ENCODE measurements around the gene LRTM2.

LRTM2 gene

GRCh38 chr12:1794440-1795090 is 25.8 kb upstream of the LRTM2 start:
- no peak for TF ChIP-seq POLR2A (IDR thresholded peaks at IDR 0.05; ENCODE audit: low read depth, low read length)
- no peak for FAIRE-seq

GRCh38 chr12:1795221-1795784 is 25.1 kb upstream of the LRTM2 start:
- DNase-seq (ENCODE audit: insufficient read length, low spot score) (no peak), FAIRE-seq (no peak)
- TF ChIP-seq POLR2A (IDR thresholded peaks at IDR 0.05; ENCODE audit: low read depth, low read length), result no peak

More at GRCh38 chr12:1794440-1795090, 25.8 kb upstream of the LRTM2 start:
- DNase-seq (ENCODE audit: insufficient read length, low spot score), result no peak

GRCh38 chr12:1795785-1796514 is 24.4 kb upstream of the LRTM2 start:
- peak; percentile 34; the same call in 1 of the 2 replicates for TF ChIP-seq POLR2A (IDR thresholded peaks at IDR 0.05; ENCODE audit: low read depth, low read length)
- FAIRE-seq (no peak), DNase-seq (ENCODE audit: insufficient read length, low spot score) (peak; percentile 96)

GRCh38 chr12:1796515-1797010 is 23.8 kb upstream of the LRTM2 start:
- FAIRE-seq, result no peak

GRCh38 chr12:1797011-1797901 is 23.1 kb upstream of the LRTM2 start:
- no peak for FAIRE-seq
- no peak for DNase-seq (ENCODE audit: insufficient read length, low spot score)
- no peak for TF ChIP-seq POLR2A (IDR thresholded peaks at IDR 0.05; ENCODE audit: low read depth, low read length)

More at GRCh38 chr12:1796515-1797010, 23.8 kb upstream of the LRTM2 start:
- TF ChIP-seq POLR2A (IDR thresholded peaks at IDR 0.05; ENCODE audit: low read depth, low read length), result no peak
- DNase-seq (ENCODE audit: insufficient read length, low spot score), result no peak

- no peak for TF ChIP-seq POLR2A (IDR thresholded peaks at IDR 0.05; ENCODE audit: low read depth, low read length)
- no peak for DNase-seq (ENCODE audit: insufficient read length, low spot score)
- FAIRE-seq, result no peak
Measured at GRCh38 chr12:1797991-1798640, 22.2 kb upstream of the LRTM2 start.

GRCh38 chr12:1798641-1799020 is 21.7 kb upstream of the LRTM2 start:
- no peak for DNase-seq (ENCODE audit: insufficient read length, low spot score)
- no peak for FAIRE-seq
- TF ChIP-seq POLR2A (IDR thresholded peaks at IDR 0.05; ENCODE audit: low read depth, low read length), result no peak

GRCh38 chr12:1799051-1799881 is 21.1 kb upstream of the LRTM2 start:
- DNase-seq (ENCODE audit: insufficient read length, low spot score) (no peak), FAIRE-seq (no peak)
- TF ChIP-seq POLR2A (IDR thresholded peaks at IDR 0.05; ENCODE audit: low read depth, low read length), result no peak

GRCh38 chr12:1799882-1800400 is 20.4 kb upstream of the LRTM2 start:
- DNase-seq (ENCODE audit: insufficient read length, low spot score) (no peak), FAIRE-seq (no peak)
- no peak for TF ChIP-seq POLR2A (IDR thresholded peaks at IDR 0.05; ENCODE audit: low read depth, low read length)

GRCh38 chr12:1800401-1801302 is 19.7 kb upstream of the LRTM2 start:
- DNase-seq (ENCODE audit: insufficient read length, low spot score), result no peak
- no peak for FAIRE-seq
- TF ChIP-seq POLR2A (IDR thresholded peaks at IDR 0.05; ENCODE audit: low read depth, low read length), result no peak

GRCh38 chr12:1801303-1801975 is 18.9 kb upstream of the LRTM2 start:
- TF ChIP-seq POLR2A (IDR thresholded peaks at IDR 0.05; ENCODE audit: low read depth, low read length), result no peak
- no peak for DNase-seq (ENCODE audit: insufficient read length, low spot score)
- no peak for FAIRE-seq

Data from H54 (cell line).